Pulmonary artery endothelial cell (primary cell): Measurements from ENCODE around the gene PNMA3. TPM values are rescaled to one million over a fixed set of nuclear protein-coding genes. Genes with fewer than 3 reads are reported as not detected.
"Not testable (repeated sequence)": the region's sequence is repeated elsewhere in the genome, so short reads cannot be mapped to it uniquely, and the experiment has no call there.

Experiments
- DNase-seq: peaks from one replicate; pipeline ENCODE4 v3.0.0-alpha.2; 2011; ENCODE audit warnings: low read depth, low spot score
- total RNA-seq: library from RNA; depleted of rRNA; stranded (reverse); fragments of >200 nt; gene quantifications from 2 replicates; pipeline ENCODE4 v1.2.3, GENCODE V29; 2014

Gene PNMA3
- total RNA-seq, 1 donor from 2014 or later = under 0.01 TPM

DNA sequence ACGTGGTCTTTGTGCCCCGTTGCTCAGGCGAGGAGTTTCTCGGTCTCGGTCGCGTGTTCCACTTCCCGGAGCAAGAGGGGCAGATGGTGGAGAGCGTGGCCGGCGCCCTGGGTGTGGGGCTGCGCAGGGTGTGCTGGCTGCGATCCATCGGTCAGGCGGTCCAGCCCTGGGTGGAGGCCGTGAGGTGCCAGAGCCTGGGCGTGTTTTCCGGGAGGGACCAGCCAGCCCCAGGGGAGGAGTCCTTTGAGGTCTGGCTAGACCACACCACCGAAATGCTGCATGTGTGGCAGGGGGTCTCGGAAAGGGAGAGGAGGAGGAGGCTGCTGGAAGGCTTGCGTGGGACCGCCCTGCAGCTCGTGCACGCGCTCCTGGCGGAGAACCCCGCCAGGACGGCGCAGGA is 17.1 kb downstream of the PNMA3 start:
- not testable (repeated sequence) for DNase-seq

DNA sequence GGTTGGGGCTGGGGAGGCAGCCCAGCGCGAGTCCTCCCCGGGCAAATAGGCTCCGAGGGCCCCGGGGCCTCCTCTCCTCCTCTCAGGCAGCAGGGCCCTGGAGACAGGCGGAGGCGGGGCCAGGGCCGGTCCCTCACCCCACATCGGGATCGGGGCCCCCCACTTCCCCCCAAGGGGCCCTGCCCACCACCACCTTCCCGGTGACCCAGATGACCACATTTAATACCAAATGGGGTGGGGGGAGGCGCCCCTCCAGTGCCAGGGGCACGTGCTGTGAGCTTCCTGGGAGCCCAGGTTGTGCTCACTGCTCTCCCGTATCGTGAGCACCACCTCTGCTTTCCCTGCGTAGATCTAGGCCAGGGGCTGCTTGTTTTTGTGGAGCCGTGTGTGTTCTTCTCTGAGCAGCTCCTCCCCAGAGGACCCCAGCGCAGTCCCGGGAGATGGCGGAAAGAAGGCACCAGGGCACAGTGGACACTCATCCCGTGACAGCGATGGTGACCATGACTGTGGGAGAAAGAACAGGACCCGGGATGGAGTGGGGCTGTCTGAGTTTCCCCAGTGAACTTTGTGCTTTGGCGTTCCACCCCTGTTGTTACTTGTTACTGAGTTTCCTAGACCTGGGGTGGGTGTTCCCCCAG is 18.1 kb downstream of the PNMA3 start:
- no peak for DNase-seq

DNA sequence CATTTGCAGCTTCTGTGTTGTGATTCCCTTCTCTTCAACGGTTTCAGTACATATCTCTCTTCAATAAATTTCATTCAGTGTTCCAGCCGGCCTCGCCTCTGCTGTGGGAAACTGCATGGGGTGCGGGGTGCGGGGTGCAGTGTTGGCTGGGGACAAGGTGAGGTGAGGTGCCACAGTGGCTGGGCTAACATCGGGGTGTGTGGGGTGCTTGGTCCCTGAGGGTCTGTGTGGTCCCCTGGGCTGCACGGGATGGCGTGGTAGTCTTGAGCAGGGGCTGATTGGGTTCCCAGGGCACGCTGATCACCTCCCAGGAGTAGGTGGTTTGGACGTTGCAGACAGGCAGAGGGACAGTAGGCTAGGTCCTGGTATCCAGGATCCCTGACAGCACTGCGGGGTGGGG is 18.7 kb downstream of the PNMA3 start:
- no peak for DNase-seq

DNA sequence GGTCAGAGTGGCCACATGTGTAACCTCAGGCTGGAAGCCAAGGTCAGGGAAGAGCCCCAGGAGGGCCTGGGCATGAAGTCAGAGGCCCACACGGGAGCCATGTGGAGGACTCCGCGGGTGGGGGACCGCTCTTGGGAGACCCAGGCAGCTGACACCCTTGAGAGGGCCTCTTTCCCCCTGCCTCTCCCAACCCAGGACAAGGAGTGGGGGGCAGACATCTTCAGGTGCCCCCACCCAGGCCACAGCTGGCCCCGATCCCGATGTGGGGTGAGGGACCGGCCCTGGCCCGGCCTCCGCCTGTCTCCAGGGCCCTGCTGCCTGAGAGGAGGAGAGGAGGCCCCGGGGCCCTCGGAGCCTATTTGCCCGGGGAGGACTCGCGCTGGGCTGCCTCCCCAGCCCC is 19.1 kb downstream of the PNMA3 start:
- no peak for DNase-seq

DNA sequence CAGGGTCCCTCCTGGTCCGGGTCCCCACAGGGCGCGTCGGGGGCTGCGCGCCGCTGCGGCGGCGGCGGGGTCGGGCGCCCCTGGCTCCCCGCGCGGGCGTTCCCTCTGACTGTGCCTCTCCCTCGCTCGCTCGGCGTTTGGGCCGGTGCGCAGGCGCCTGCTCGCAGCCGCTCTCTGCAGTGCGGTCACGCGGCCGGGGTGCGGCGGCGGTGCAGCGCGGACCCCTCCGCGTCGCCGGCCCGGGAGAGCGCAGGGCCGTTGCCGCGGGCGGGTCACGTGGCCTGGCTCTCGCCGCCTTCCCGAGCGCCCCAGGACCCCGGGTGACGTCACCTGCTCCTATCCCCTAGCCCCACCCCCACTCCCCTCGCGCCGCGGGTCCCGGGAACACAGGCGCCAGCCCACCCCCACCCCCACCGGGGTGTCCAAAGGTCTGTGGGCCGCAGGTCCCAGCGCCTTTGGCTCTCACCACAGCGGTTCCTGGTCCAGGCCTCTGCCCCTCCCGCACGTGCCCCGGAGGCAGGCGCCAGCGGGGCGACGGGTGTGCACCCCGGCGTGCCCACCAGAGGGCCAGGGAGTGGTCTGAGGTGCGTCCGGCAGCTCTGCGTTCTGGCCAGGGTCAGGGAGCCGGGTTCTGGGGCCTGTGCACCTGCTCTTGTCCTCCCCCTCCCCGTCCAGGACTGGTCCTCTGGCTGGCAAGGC is 21.3 kb downstream of the PNMA3 start:
- not testable (repeated sequence) for DNase-seq

DNA sequence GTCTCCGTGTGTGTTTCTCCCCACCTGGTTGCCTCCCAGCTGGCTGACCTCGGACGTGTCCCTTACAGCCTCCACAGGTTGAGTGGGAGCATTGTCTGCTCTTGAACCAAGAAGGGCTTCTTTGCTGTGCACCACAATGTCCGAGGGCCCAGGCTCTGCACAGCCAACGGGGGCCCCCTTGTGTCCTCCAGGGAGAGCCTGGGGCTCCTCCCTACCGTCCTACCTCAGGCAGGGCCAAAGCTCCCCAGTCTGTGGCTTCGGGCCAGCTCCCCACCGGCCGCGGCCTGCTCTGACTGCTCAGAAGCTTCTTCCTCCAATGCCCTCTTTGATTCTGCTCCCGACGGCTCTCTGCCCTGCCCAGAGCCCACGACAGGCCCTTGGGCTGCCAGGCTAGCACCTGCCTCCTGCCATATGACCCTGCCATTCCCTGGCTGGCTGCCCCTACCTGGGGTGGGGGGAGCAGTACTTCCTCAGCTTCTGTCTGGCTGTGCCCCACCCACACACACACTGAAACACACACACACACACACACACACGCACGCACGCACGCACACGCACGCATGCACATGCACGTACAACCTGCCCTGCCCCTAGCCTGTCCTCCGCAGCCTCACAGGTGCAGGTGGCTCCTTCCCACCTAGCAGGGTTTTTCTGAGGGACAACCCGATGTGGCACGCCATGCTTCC is 27.1 kb downstream of the PNMA3 start:
- DNase-seq = not testable (repeated sequence)

DNA sequence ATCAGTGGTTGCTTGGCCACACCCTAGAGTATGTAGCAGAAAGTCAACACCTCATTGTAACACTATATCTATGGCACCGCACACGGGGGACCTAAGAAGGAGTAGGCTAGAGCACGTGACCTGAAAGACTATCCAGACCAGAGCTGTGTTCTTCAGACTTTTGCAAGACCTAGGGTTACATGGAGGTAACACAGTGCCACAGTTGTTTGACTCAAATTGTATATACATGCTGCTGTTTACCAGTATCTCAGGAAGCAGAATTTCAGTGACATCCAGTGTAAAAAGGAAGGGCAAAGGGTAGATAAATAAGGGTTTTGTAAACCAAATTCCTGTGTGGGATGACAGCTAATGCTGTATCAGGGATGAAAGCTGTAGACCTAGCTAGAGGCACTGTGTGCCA is 46.1 kb downstream of the PNMA3 start:
- DNase-seq = no peak

DNA sequence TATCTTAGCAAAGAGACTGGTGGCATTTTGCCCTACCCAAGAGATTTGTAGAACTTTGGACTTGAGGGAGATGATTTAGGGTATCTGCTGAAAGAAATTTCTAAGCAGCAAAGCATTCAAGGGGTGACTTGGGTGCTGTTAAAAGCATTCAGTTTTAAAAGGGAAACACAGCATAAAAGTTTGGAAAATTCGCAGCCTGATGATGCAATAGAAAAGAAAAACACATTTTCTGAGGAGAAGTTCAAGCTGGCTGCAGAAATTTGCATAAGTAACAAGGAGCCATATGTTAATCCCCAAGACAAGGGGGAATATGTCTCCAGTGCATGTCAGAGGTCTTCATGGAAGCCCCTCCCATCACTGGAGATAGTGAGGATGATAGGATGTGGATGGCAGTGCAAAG is 48.7 kb downstream of the PNMA3 start:
- not testable (repeated sequence) for DNase-seq

DNA sequence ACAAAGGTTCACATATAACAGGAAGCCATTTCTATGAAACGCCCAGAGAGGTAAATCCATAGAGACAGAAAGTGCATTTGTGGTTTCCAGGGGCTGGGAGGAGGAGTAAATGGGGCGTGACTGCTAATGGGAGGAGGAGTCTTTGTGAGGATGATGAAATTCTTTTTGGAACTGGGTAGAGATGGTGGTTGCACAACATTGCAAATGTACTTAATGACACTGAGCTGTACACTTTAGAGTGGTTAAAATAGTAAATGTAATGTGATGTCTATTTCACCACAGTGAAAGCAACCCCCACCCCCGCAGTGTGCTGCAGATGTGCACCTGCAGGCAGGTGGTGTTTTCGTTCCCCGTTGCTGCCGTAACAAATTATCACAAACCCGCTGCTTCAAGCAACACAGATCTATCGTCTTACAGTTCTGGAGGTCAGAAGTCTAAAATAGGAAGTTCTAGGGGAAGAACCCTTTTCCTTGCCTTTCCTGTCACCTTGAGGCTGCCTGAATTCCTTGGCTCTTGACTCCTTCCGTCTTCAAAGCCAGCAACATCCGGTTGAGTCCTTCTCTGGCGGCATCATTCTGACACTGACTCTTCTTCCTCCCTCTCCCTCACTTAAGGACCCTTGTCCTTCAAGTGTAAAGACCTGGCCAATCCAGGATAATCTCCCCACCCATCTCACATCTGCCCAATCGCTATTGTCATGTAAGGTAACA is 50.0 kb downstream of the PNMA3 start:
- DNase-seq = not testable (repeated sequence)

Other genes with a start within 250 kb of the PNMA3 start
- gene CETN2, start 225.7 kb upstream of the PNMA3 start, total RNA-seq = 22.0 and 26.1 TPM in 2 replicates
- gene NSDHL, start 225.4 kb upstream of the PNMA3 start, total RNA-seq = 24.9 and 38.1 TPM in 2 replicates
- gene ZNF185, start 158.4 kb upstream of the PNMA3 start, total RNA-seq = 15.8 and 33.3 TPM in 2 replicates
- not detected in 2 replicates for gene PNMA5, start 62.4 kb upstream of the PNMA3 start, total RNA-seq
- 0.53 and 1.6 TPM in 2 replicates for gene PNMA6A, start 16.0 kb downstream of the PNMA3 start, total RNA-seq
- gene MAGEA1, start 122.8 kb downstream of the PNMA3 start, total RNA-seq = 0.07 TPM in 1 of 2 replicates, not detected in the other